ENCODE data around the gene WBP2. TPM values are rescaled to one million over a fixed set of nuclear protein-coding genes. Genes with fewer than 3 reads are reported as not detected.
"Not testable (repeated sequence)": the region's sequence is repeated elsewhere in the genome, so short reads cannot be mapped to it uniquely, and the experiment has no call there.

The WBP2 gene
- total RNA-seq, 1 experiment from 2014 or later, result 132 TPM

DNA sequence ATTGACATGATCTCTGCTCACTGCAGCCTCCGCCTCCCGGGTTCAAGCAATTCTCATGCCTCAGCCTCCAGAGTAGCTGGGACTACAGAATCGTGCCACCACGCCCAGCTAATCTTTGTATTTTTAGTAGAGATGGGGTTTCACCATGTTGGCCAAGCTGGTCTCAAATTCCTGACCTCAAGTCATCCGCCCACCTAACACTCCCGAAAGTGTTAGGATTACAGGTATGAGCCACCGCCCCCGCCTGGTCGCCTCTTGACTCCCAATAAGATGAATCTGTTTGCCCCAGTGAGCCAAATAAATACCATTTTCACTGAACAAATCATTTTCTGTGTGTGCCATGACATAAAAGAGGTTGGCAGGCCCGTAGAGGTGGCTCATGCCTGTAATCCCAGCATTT, 4.2 kb upstream of the WBP2 start:
- BruUV-seq (replicated peaks), result not testable (repeated sequence)

DNA sequence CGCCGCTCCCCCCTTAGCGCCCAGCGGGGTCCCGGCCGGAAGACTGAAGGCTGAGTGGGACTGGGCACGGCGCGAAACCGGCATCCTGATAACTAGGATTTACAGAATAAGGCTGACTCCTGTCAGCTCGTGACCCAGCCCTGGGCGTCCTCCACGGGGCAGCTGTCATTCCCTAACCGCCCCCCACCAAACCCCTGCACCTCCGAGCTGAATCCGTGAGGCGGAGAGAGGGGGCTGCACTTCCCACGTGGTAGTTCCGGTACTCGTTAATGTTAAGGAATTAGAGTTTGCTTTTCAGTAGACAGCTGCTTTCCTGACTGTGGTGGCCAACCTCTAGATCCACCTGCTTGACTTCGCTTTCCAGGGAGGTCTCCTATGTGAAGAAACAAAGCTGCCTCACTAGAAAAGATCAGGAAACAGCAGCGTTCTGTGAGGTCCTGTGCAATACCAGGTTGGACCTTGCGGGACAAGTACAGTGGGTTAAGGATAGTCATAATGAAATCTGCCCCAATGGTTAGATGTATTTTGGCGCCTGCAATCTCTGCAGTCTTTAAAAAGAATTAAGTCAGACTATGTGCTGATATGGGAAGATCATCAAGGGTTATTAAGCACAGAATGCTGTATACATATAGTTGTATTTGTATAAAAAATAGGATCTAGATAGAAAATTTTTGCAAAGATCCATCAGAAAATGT, 1.1 kb upstream of the WBP2 start:
- no peaks in the 10 kb centered on the region for H3K9me3 ChIP-seq (ENCODE audit: control insufficient read depth in 1 of 2, insufficient read depth in 1 of 2, low read depth in 1 of 2, low read length in 2 of 2)
- BruUV-seq (replicated peaks), result TSS peak; percentile 88
- no peak for DNase-seq (ENCODE audit: low read depth, low spot score)
- TF ChIP-seq POLR2A (IDR thresholded peaks at IDR 0.05; ENCODE audit: borderline replicate concordance, extremely low read depth, insufficient read depth, insufficient read length) (peak; percentile 57), EZH2phosphoT487 (IDR thresholded peaks at IDR 0.05; ENCODE audit: borderline replicate concordance) (no peak)
- TF ChIP-seq, protein P1, sequence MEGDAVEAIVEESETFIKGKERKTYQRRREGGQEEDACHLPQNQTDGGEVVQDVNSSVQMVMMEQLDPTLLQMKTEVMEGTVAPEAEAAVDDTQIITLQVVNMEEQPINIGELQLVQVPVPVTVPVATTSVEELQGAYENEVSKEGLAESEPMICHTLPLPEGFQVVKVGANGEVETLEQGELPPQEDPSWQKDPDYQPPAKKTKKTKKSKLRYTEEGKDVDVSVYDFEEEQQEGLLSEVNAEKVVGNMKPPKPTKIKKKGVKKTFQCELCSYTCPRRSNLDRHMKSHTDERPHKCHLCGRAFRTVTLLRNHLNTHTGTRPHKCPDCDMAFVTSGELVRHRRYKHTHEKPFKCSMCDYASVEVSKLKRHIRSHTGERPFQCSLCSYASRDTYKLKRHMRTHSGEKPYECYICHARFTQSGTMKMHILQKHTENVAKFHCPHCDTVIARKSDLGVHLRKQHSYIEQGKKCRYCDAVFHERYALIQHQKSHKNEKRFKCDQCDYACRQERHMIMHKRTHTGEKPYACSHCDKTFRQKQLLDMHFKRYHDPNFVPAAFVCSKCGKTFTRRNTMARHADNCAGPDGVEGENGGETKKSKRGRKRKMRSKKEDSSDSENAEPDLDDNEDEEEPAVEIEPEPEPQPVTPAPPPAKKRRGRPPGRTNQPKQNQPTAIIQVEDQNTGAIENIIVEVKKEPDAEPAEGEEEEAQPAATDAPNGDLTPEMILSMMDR (IDR thresholded peaks at IDR 0.05 in 2 of 3, conservative IDR thresholded peaks at IDR 0.05 in 1 of 3; ENCODE audit: borderline replicate concordance in 1 of 3, insufficient read depth in 1 of 3, low read depth in 2 of 3, low read length in 2 of 3), result peak in 2 of 3 experiments; percentile 5 to 35; a peak in 2 of 6 replicates
- TF ChIP-seq, protein P2, sequence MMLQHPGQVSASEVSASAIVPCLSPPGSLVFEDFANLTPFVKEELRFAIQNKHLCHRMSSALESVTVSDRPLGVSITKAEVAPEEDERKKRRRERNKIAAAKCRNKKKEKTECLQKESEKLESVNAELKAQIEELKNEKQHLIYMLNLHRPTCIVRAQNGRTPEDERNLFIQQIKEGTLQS (IDR thresholded peaks at IDR 0.05), result no peak
- TF ChIP-seq, protein P3, sequence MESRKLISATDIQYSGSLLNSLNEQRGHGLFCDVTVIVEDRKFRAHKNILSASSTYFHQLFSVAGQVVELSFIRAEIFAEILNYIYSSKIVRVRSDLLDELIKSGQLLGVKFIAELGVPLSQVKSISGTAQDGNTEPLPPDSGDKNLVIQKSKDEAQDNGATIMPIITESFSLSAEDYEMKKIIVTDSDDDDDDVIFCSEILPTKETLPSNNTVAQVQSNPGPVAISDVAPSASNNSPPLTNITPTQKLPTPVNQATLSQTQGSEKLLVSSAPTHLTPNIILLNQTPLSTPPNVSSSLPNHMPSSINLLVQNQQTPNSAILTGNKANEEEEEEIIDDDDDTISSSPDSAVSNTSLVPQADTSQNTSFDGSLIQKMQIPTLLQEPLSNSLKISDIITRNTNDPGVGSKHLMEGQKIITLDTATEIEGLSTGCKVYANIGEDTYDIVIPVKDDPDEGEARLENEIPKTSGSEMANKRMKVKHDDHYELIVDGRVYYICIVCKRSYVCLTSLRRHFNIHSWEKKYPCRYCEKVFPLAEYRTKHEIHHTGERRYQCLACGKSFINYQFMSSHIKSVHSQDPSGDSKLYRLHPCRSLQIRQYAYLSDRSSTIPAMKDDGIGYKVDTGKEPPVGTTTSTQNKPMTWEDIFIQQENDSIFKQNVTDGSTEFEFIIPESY (IDR thresholded peaks at IDR 0.05; ENCODE audit: extremely low read depth, insufficient replicate concordance, low read length), result no peak
- peak overlapping the region; percentile 86 for H3K9ac ChIP-seq (ENCODE audit: low read length)
- H3K36me3 ChIP-seq (ENCODE audit: control insufficient read depth in 1 of 2, insufficient read depth in 2 of 2, low read length in 2 of 2), result peaks cover under 1 to 4% of the 10 kb centered on the region in 2 experiments; a peak in 2 of 4 replicates
- H3K4me2 ChIP-seq (ENCODE audit: low read length), result peak overlapping the region; percentile 96
- RAD21 ChIA-PET (ENCODE audit: low non-redundant PET in 1 of 2, low total read pairs in 2 of 2, uncharacterized antibody in 2 of 2, unreplicated experiment in 2 of 2), result interaction anchor here (0.6 to 2.0 kb wide), 3 partner anchors 15 to 76 kb away, joined by 3 to 5 read pairs (median 3); a partner anchor contains a TSS
- intact Hi-C loops (cut with micrococcal nuclease), result loop anchor here (10.0 kb wide), 1 partner anchor 181 kb away; no protein-coding TSS in a partner anchor
- H3K9me2 ChIP-seq (ENCODE audit: insufficient read depth), result no peaks in the 10 kb centered on the region
- H3K4me3 ChIP-seq (replicated peaks in 1 of 2; ENCODE audit: low read depth in 1 of 2, low read length in 2 of 2), result peak overlapping the region; percentile 75 to 86
- H3K79me2 ChIP-seq (ENCODE audit: insufficient read depth, low read length), result peaks cover 20% of the 10 kb centered on the region; the same call in 1 of the 2 replicates
- H4K20me1 ChIP-seq (ENCODE audit: insufficient read depth), result no peaks in the 10 kb centered on the region
- H3K4me1 ChIP-seq (ENCODE audit: control insufficient read depth in 1 of 2, insufficient read depth in 2 of 2, low read length in 2 of 2), result peaks cover 25 to 43% of the 10 kb centered on the region in 2 experiments
- no peaks in the 10 kb centered on the region for H3K27me3 ChIP-seq (ENCODE audit: insufficient read depth, low read length)
- peak overlapping the region; percentile 52 for H2AFZ ChIP-seq (ENCODE audit: low read depth, low read length, poor library complexity, severe bottlenecking)
- POLR2A ChIA-PET, result interaction anchor here (1.0 to 6.8 kb wide), 12 partner anchors 9 to 128 kb away, joined by 3 to 83 read pairs (median 7); partner anchors contain the start of genes MRPL38, TRIM47 and TRIM65
- peak; percentile 3; the same call in 1 of the 2 replicates for ATAC-seq
- peak overlapping the region; percentile 87 for H3K27ac ChIP-seq (ENCODE audit: low read depth, low read length)
- CTCF ChIA-PET, result interaction anchor here (0.8 to 4.3 kb wide), 8 partner anchors 8 to 92 kb away, joined by 3 to 57 read pairs (median 9); partner anchors contain the start of genes FBF1 and TRIM47

More for the DNA sequence above, 4.2 kb upstream of the WBP2 start:
- H3K4me3 ChIP-seq (replicated peaks in 1 of 2; ENCODE audit: low read depth in 1 of 2, low read length in 2 of 2); H3K27ac ChIP-seq (ENCODE audit: low read depth, low read length); H2AFZ ChIP-seq (ENCODE audit: low read depth, low read length, poor library complexity, severe bottlenecking); H3K9ac ChIP-seq (ENCODE audit: low read length); RAD21 ChIA-PET (ENCODE audit: low non-redundant PET in 1 of 2, low total read pairs in 2 of 2, uncharacterized antibody in 2 of 2, unreplicated experiment in 2 of 2); H3K9me3 ChIP-seq (ENCODE audit: control insufficient read depth in 1 of 2, insufficient read depth in 1 of 2, low read depth in 1 of 2, low read length in 2 of 2); H3K9me2 ChIP-seq (ENCODE audit: insufficient read depth); ATAC-seq; H3K36me3 ChIP-seq (ENCODE audit: control insufficient read depth in 1 of 2, insufficient read depth in 2 of 2, low read length in 2 of 2); DNase-seq (ENCODE audit: low read depth, low spot score); H3K79me2 ChIP-seq (ENCODE audit: insufficient read depth, low read length); H4K20me1 ChIP-seq (ENCODE audit: insufficient read depth); H3K27me3 ChIP-seq (ENCODE audit: insufficient read depth, low read length): not testable (repeated sequence)
- ChIA-PET CTCF (interaction anchor here (0.8 to 4.9 kb wide), 5 partner anchors 12 to 46 kb away, joined by 3 to 52 read pairs (median 5); no protein-coding TSS in a partner anchor), POLR2A (interaction anchor here (0.8 to 6.8 kb wide), 5 partner anchors 16 to 81 kb away, joined by 3 to 83 read pairs (median 4); partner anchors contain the start of gene TRIM47)
- intact Hi-C loops (cut with micrococcal nuclease), result loop anchor here (10.0 kb wide), 1 partner anchor 185 kb away; no protein-coding TSS in a partner anchor
- peaks cover 25 to 41% of the 10 kb centered on the region in 2 experiments for H3K4me1 ChIP-seq (ENCODE audit: control insufficient read depth in 1 of 2, insufficient read depth in 2 of 2, low read length in 2 of 2)
- peak; percentile 68 for TF ChIP-seq EGR1 (IDR thresholded peaks at IDR 0.05; ENCODE audit: low read depth)
- peak overlapping the region; percentile 17; the same call in 1 of the 2 replicates for H3K4me2 ChIP-seq (ENCODE audit: low read length)

Measured in HCT116 (cell line).